Omental fat pad (tissue), 4 donors: Measurements from ENCODE around the gene NATD1. TPM values are rescaled to one million over a fixed set of nuclear protein-coding genes. Genes with fewer than 3 reads are reported as not detected.

Experiments used
- ATAC-seq: fragments of 150-250 bp; one replicate; pipeline ENCODE4 v1.9.1; 2016; ENCODE audit warnings: mild to moderate bottlenecking, moderate library complexity; ENCODE audit not compliant: low FRiP score
- DNase-seq: peaks from one replicate; pipeline ENCODE4 v3.0.0-alpha.2; 2019; ENCODE audit warnings: low spot score
- CTCF ChIP-seq, 3 donors: fragments of 450-650 bp; IDR thresholded peaks; one replicate each; pipeline ENCODE4 v1.5.1; 2016 to 2017; ENCODE audit warnings: antibody characterized with exemption in 3 of 3, mild to moderate bottlenecking in 3 of 3, moderate library complexity in 2 of 3
- total RNA-seq, 4 donors: library from RNA; depleted of rRNA; stranded (reverse); fragments of >200 nt; gene quantifications; one replicate each; pipeline ENCODE4 v1.1.0, GENCODE V29; 2016

The NATD1 gene
- total RNA-seq, 4 donors from 2014 or later: 7.5 to 19.1 (median 9.6) TPM

- DNase-seq (no peak), ATAC-seq (no peak)
These were observed 36.1 kb upstream of the NATD1 start for GRCh38 chr17:21289175-21289901.

GRCh38 chr17:21288571-21289017, 35.4 kb upstream of the NATD1 start:
- no peak for TF ChIP-seq CTCF (IDR thresholded peaks at IDR 0.05)
- DNase-seq (no peak), ATAC-seq (no peak)

More at GRCh38 chr17:21289175-21289901, 36.1 kb upstream of the NATD1 start:
- no peak for TF ChIP-seq CTCF (IDR thresholded peaks at IDR 0.05)

- DNase-seq (peak; percentile 86), ATAC-seq (peak; percentile 56)
- no peak for TF ChIP-seq CTCF (IDR thresholded peaks at IDR 0.05)
These were observed 34.7 kb upstream of the NATD1 start for GRCh38 chr17:21287703-21288449.

GRCh38 chr17:21286909-21287702, 33.9 kb upstream of the NATD1 start:
- no peak for TF ChIP-seq CTCF (IDR thresholded peaks at IDR 0.05)
- ATAC-seq (no peak), DNase-seq (no peak)

- no peak for TF ChIP-seq CTCF (IDR thresholded peaks at IDR 0.05)
- DNase-seq (peak; percentile 87), ATAC-seq (peak; percentile 38)
These were observed 33.0 kb upstream of the NATD1 start for GRCh38 chr17:21286066-21286770.
